ENCODE measurements around the gene CFDP1. TPM values are rescaled to one million over a fixed set of nuclear protein-coding genes. Genes with fewer than 3 reads are reported as not detected.

The CFDP1 gene
- total and polyA plus RNA-seq, 2 of the 13 experiments (the other 11 are each of a cell fraction or from before 2014, with no cell fraction given), result 78.6 to 153 TPM

- TF ChIP-seq YEATS4 (CRISPR knock-in tag; IDR thresholded peaks at IDR 0.05; ENCODE audit: borderline replicate concordance) (no peak), ZNF790 (CRISPR knock-in tag; IDR thresholded peaks at IDR 0.05; ENCODE audit: borderline replicate concordance) (no peak), SNAPC4 (CRISPR knock-in tag; IDR thresholded peaks at IDR 0.05) (no peak), MATR3 (CRISPR knock-in tag; IDR thresholded peaks at IDR 0.05) (no peak), RNF2 (conservative IDR thresholded peaks at IDR 0.05; ENCODE audit: low read depth) (no peak), EZH2 (conservative IDR thresholded peaks at IDR 0.05; ENCODE audit: low read depth, low read length) (no peak), RERE (CRISPR knock-in tag; IDR thresholded peaks at IDR 0.05; ENCODE audit: low read depth) (no peak), SYNCRIP (IDR thresholded peaks at IDR 0.05; ENCODE audit: insufficient read depth, low read depth, low read length) (no peak), ZNF34 (CRISPR knock-in tag; IDR thresholded peaks at IDR 0.05; ENCODE audit: borderline replicate concordance) (no peak), NCOA2 (CRISPR knock-in tag; IDR thresholded peaks at IDR 0.05) (0 out of 2 replicates have a peak, but pooled peaks have one; percentile 20), EEA1 (CRISPR knock-in tag; IDR thresholded peaks at IDR 0.05; ENCODE audit: borderline replicate concordance) (peak; percentile 33; the same call in 1 of the 2 replicates), WIZ (CRISPR knock-in tag; IDR thresholded peaks at IDR 0.05) (no peak), PRDM10 (CRISPR knock-in tag; IDR thresholded peaks at IDR 0.05; ENCODE audit: low read depth) (no peak), ZNF446 (CRISPR knock-in tag; IDR thresholded peaks at IDR 0.05) (0 out of 2 replicates have a peak, but pooled peaks have one; percentile 20), TSC22D2 (CRISPR knock-in tag; IDR thresholded peaks at IDR 0.05; ENCODE audit: borderline replicate concordance) (no peak)
Measured at GRCh38 chr16:75250089-75250808, 183.1 kb downstream of the CFDP1 start (continued).

Data from HepG2 (cell line).